ENCODE data around the gene DYNC1I2. TPM values are rescaled to one million over a fixed set of nuclear protein-coding genes. Genes with fewer than 3 reads are reported as not detected.

Gene DYNC1I2
- total RNA-seq, 1 donor from 2014 or later, result 92.1 TPM

GRCh38 chr2:171667041-171667440 lies 20.2 kb upstream of the DYNC1I2 start:
- intact Hi-C loops (cut with DNase I), result no loop called here
- no peak for DNase-seq (ENCODE audit: extremely low spot score in 2 of 2)
- TF ChIP-seq POLR2A (IDR thresholded peaks at IDR 0.05) (no peak), CTCF (IDR thresholded peaks at IDR 0.05) (no peak), POLR2AphosphoS5 (IDR thresholded peaks at IDR 0.05; ENCODE audit: insufficient read depth in 1 of 2, low read depth in 1 of 2) (no peak)

GRCh38 chr2:171668183-171668582 lies 19.1 kb upstream of the DYNC1I2 start:
- no peak overlapping the region for H3K27ac ChIP-seq
- no peaks in the 10 kb centered on the region for H3K4me1 ChIP-seq
- TF ChIP-seq POLR2A (IDR thresholded peaks at IDR 0.05) (no peak), POLR2AphosphoS5 (IDR thresholded peaks at IDR 0.05; ENCODE audit: insufficient read depth in 1 of 2, low read depth in 1 of 2) (no peak), CTCF (IDR thresholded peaks at IDR 0.05) (no peak)
- H3K4me3 ChIP-seq, result no peak overlapping the region
- H3K9me3 ChIP-seq, result no peaks in the 10 kb centered on the region
- H3K36me3 ChIP-seq, result no peaks in the 10 kb centered on the region
- DNase-seq (ENCODE audit: extremely low spot score in 2 of 2), result no peak
- no peaks in the 10 kb centered on the region for H3K27me3 ChIP-seq
- intact Hi-C loops (cut with DNase I), result no loop called here

More at GRCh38 chr2:171667041-171667440, 20.2 kb upstream of the DYNC1I2 start:
- Histone ChIP-seq H3K27me3 (no peaks in the 10 kb centered on the region), H3K4me3 (no peak overlapping the region), H3K4me1 (no peaks in the 10 kb centered on the region), H3K27ac (no peak overlapping the region), H3K9me3 (no peaks in the 10 kb centered on the region), H3K36me3 (no peaks in the 10 kb centered on the region)

- intact Hi-C loops (cut with DNase I), result no loop called here
- no peak overlapping the region for H3K27ac ChIP-seq
- no peaks in the 10 kb centered on the region for H3K27me3 ChIP-seq
- no peaks in the 10 kb centered on the region for H3K9me3 ChIP-seq
- DNase-seq (ENCODE audit: extremely low spot score in 2 of 2), result no peak
- H3K4me3 ChIP-seq, result no peak overlapping the region
- TF ChIP-seq POLR2AphosphoS5 (IDR thresholded peaks at IDR 0.05; ENCODE audit: insufficient read depth in 1 of 2, low read depth in 1 of 2), result no peak
- TF ChIP-seq POLR2A (IDR thresholded peaks at IDR 0.05), result no peak
- no peak for TF ChIP-seq CTCF (IDR thresholded peaks at IDR 0.05)
- no peaks in the 10 kb centered on the region for H3K4me1 ChIP-seq
- no peaks in the 10 kb centered on the region for H3K36me3 ChIP-seq
Measured at GRCh38 chr2:171669121-171669520, 18.1 kb upstream of the DYNC1I2 start.

- Histone ChIP-seq H3K27ac (no peak overlapping the region), H3K27me3 (no peaks in the 10 kb centered on the region), H3K4me3 (no peak overlapping the region), H3K36me3 (no peaks in the 10 kb centered on the region), H3K4me1 (no peaks in the 10 kb centered on the region), H3K9me3 (no peaks in the 10 kb centered on the region)
- intact Hi-C loops (cut with DNase I), result no loop called here
- no peak for TF ChIP-seq CTCF (IDR thresholded peaks at IDR 0.05)
- TF ChIP-seq POLR2A (IDR thresholded peaks at IDR 0.05), result no peak
- no peak for TF ChIP-seq POLR2AphosphoS5 (IDR thresholded peaks at IDR 0.05; ENCODE audit: insufficient read depth in 1 of 2, low read depth in 1 of 2)
- DNase-seq (ENCODE audit: extremely low spot score in 2 of 2), result no peak
Measured at GRCh38 chr2:171670655-171671054, 16.6 kb upstream of the DYNC1I2 start.

GRCh38 chr2:171671867-171672266 lies 15.4 kb upstream of the DYNC1I2 start:
- Histone ChIP-seq H3K4me1 (no peaks in the 10 kb centered on the region), H3K9me3 (no peaks in the 10 kb centered on the region), H3K36me3 (no peaks in the 10 kb centered on the region), H3K27ac (no peak overlapping the region), H3K4me3 (no peak overlapping the region), H3K27me3 (no peaks in the 10 kb centered on the region)
- DNase-seq (ENCODE audit: extremely low spot score in 2 of 2), result no peak
- intact Hi-C loops (cut with DNase I), result no loop called here
- no peak for TF ChIP-seq CTCF (IDR thresholded peaks at IDR 0.05)
- TF ChIP-seq POLR2A (IDR thresholded peaks at IDR 0.05), result no peak
- no peak for TF ChIP-seq POLR2AphosphoS5 (IDR thresholded peaks at IDR 0.05; ENCODE audit: insufficient read depth in 1 of 2, low read depth in 1 of 2)
